ENCODE results near the gene CDKN2D.

GRCh38 chr19:10587022-10587838 is 18.5 kb upstream of the CDKN2D start, which contains the start of gene AP1M2:
- TF ChIP-seq REST (IDR thresholded peaks at IDR 0.05; ENCODE audit: borderline replicate concordance), result no peak
- no peak for TF ChIP-seq CTCF (IDR thresholded peaks at IDR 0.05; ENCODE audit: poor library complexity, severe bottlenecking)
- no peak for TF ChIP-seq TAF1 (IDR thresholded peaks at IDR 0.05; ENCODE audit: low read depth)
- no peak for TF ChIP-seq EZH2 (IDR thresholded peaks at IDR 0.05; ENCODE audit: borderline replicate concordance, insufficient read depth, low read length, poor library complexity, severe bottlenecking)
